Vagina (tissue), 2 donors: Measurements from ENCODE around the gene PALLD.

Experiments used
- CTCF ChIP-seq, 3 experiments: fragments of 450-650 bp in 2 of 3; fragments of 200-600 bp in 1 of 3; sonication (generic) in 1 of 3; IDR thresholded peaks; one replicate each; pipeline ENCODE4 v1.5.1; 2017 to 2019; ENCODE audit warnings: antibody characterized with exemption in 3 of 3, mild to moderate bottlenecking in 2 of 3, moderate library complexity in 2 of 3
- POLR2A ChIP-seq, 2 donors: fragments of 450-650 bp; IDR thresholded peaks; one replicate each; pipeline ENCODE4 v1.6.1; 2017; ENCODE audit warnings: antibody characterized with exemption in 2 of 2, mild to moderate bottlenecking in 2 of 2, moderate library complexity in 2 of 2

- no peak for TF ChIP-seq CTCF (IDR thresholded peaks at IDR 0.05)
- TF ChIP-seq POLR2A (IDR thresholded peaks at IDR 0.05) = no peak
Measured at GRCh38 chr4:168537086-168537485, 40.2 kb downstream of the PALLD start.
